AG04449 (cell line): ENCODE data around the gene KAZN.

ENCODE experiments used
- CTCF ChIA-PET: fragments of 350-600 bp; formaldehyde crosslinking; extraction: SDS; loops from one replicate; lab custom pipeline; 2021; ENCODE audit warnings: antibody characterized with exemption; lab: Yijun Ruan, JAX
- POLR2A ChIA-PET: fragments of 400-600, 350-600 bp; formaldehyde crosslinking; extraction: SDS; loops from one replicate; lab custom pipeline; 2020; ENCODE audit warnings: antibody characterized with exemption, inconsistent platforms; lab: Yijun Ruan, JAX
- DNase-seq: peaks from one replicate; pipeline ENCODE4 v3.0.0-alpha.2; 2010; ENCODE audit warnings: low read depth, low spot score
- H3K4me3 ChIP-seq: 2 replicates; pipeline ENCODE4 v1.5.1; 2011; ENCODE audit warnings: low read depth, mild to moderate bottlenecking, control low read depth, low read length
- TF ChIP-seq, protein P1 (sequence below): IDR thresholded peaks from one replicate; pipeline ENCODE4 v1.5.1; 2011; ENCODE audit warnings: mild to moderate bottlenecking, moderate library complexity, low read length, control low read depth, inconsistent platforms; ENCODE audit not compliant: insufficient read depth; ENCODE audit errors: missing control alignments

The KAZN gene

DNA sequence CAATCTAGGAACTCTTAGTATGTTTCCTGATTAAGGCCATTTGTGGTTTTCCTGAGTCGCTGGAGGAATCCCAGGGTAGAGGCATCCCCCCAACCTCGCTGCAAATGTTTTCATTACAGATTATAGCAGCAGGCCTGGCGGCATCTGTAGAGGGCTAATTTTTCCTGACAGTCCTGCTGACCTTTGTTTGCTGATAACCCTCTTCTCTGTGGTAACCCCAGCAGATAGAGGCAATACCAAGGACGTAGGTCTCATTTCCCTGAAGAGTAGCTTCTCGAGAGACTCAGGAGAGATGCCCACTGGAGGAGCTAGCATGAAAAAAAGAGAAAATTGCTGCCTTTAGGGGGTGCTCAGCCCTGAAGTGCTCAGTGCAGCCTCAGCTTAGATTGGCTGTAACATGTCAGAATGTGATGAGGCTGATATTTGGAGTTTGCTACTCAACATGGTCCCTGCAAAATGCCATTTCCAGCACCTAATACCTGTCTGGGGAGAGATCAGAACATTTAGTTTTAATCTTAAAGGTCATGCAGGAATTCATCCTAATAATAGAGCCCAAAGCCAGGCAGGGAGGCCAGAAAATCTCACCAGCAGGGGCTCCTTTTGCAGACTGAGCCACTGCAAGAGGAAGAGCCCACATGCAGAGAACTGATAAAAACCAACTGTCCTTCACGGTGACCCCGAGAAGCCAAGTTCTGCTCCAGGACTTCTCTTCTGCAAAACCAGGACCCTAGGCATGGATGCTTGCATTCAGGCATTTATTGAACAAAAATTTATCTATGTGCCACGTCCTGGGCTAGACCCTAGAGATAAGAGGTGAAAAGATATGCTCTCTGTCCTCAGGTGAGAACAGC, 184.5 kb downstream of the KAZN start:
- ChIA-PET CTCF (no interaction called here), POLR2A (no interaction called here)
- TF ChIP-seq, protein P1, sequence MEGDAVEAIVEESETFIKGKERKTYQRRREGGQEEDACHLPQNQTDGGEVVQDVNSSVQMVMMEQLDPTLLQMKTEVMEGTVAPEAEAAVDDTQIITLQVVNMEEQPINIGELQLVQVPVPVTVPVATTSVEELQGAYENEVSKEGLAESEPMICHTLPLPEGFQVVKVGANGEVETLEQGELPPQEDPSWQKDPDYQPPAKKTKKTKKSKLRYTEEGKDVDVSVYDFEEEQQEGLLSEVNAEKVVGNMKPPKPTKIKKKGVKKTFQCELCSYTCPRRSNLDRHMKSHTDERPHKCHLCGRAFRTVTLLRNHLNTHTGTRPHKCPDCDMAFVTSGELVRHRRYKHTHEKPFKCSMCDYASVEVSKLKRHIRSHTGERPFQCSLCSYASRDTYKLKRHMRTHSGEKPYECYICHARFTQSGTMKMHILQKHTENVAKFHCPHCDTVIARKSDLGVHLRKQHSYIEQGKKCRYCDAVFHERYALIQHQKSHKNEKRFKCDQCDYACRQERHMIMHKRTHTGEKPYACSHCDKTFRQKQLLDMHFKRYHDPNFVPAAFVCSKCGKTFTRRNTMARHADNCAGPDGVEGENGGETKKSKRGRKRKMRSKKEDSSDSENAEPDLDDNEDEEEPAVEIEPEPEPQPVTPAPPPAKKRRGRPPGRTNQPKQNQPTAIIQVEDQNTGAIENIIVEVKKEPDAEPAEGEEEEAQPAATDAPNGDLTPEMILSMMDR: peak; percentile 5
- no peak for DNase-seq
- no peak overlapping the region for H3K4me3 ChIP-seq

DNA sequence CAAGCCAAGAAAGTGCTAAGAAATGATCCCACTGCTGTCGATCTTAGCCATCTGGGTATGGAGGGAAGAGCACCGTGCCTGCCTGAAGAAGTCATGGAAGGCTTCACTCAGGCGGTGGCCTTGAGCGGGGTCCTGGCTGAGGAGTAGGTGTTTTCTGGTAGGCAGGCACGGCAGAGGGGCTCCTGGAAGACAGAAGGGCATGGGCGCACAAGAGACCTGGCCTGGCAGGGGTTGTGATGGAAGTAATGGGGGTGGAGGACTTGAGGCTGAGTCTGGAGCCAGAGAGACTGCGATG, 185.1 kb downstream of the KAZN start:
- H3K4me3 ChIP-seq: no peak overlapping the region
- TF ChIP-seq, protein P1: no peak
- ChIA-PET CTCF (no interaction called here), POLR2A (no interaction called here)
- DNase-seq: no peak

GRCh38 chr1:14784790-14785773, 186.6 kb downstream of the KAZN start:
- CTCF ChIA-PET: no interaction called here

GRCh38 chr1:14786109-14786675, 187.7 kb downstream of the KAZN start:
- POLR2A ChIA-PET: no interaction called here
- H3K4me3 ChIP-seq: no peak overlapping the region
- TF ChIP-seq, protein P1: no peak
- CTCF ChIA-PET: interaction anchor here (0.7 to 1.4 kb wide), 2 partner anchors 8 to 241 kb away, joined by 4 read pairs; no protein-coding TSS in a partner anchor
- no peak for DNase-seq

More at GRCh38 chr1:14784790-14785773, 186.6 kb downstream of the KAZN start:
- POLR2A ChIA-PET: no interaction called here
- no peak for DNase-seq
- TF ChIP-seq, protein P1: no peak
- no peak overlapping the region for H3K4me3 ChIP-seq

GRCh38 chr1:14786681-14787080, 188.2 kb downstream of the KAZN start:
- CTCF ChIA-PET: interaction anchor here (0.7 to 1.4 kb wide), 2 partner anchors 8 to 241 kb away, joined by 4 read pairs; no protein-coding TSS in a partner anchor
- TF ChIP-seq, protein P1: no peak
- H3K4me3 ChIP-seq: no peak overlapping the region
- no peak for DNase-seq
- POLR2A ChIA-PET: no interaction called here
